GM18526 (cell line): ENCODE results near the gene RAB23.

Experiments
- POLR2A ChIP-seq: IDR thresholded peaks from 3 replicates; pipeline ENCODE4 v1.6.1; 2011; ENCODE audit not compliant: insufficient read length; ENCODE audit errors: extremely low read depth

RAB23 gene

GRCh38 chr6:57207872-57208271, 14.2 kb downstream of the RAB23 start:
- TF ChIP-seq POLR2A, result no peak

GRCh38 chr6:57207141-57207540, 15.0 kb downstream of the RAB23 start:
- no peak for TF ChIP-seq POLR2A

GRCh38 chr6:57205550-57206328, 16.4 kb downstream of the RAB23 start:
- no peak for TF ChIP-seq POLR2A

GRCh38 chr6:57201718-57202117, 20.4 kb downstream of the RAB23 start:
- TF ChIP-seq POLR2A, result no peak

- TF ChIP-seq POLR2A, result no peak
Measured at GRCh38 chr6:57198926-57199636, 23.0 kb downstream of the RAB23 start.

- no peak for TF ChIP-seq POLR2A
Measured at GRCh38 chr6:57195457-57195856, 26.6 kb downstream of the RAB23 start.

- TF ChIP-seq POLR2A, result no peak
Measured at GRCh38 chr6:57193177-57193576, 28.9 kb downstream of the RAB23 start.

GRCh38 chr6:57190140-57190539, 32.0 kb downstream of the RAB23 start:
- no peak for TF ChIP-seq POLR2A

- TF ChIP-seq POLR2A, result no peak
Measured at GRCh38 chr6:57183336-57183735, 38.8 kb downstream of the RAB23 start.

- TF ChIP-seq POLR2A, result no peak
Measured at GRCh38 chr6:57182017-57182432, 40.1 kb downstream of the RAB23 start.

- no peak for TF ChIP-seq POLR2A
Measured at GRCh38 chr6:57180596-57180995, 41.5 kb downstream of the RAB23 start.

GRCh38 chr6:57177545-57178265, 44.4 kb downstream of the RAB23 start:
- no peak for TF ChIP-seq POLR2A

GRCh38 chr6:57174511-57174907, 47.6 kb downstream of the RAB23 start:
- no peak for TF ChIP-seq POLR2A

GRCh38 chr6:57173886-57174510, 48.1 kb downstream of the RAB23 start:
- no peak for TF ChIP-seq POLR2A

GRCh38 chr6:57173056-57173885, 48.8 kb downstream of the RAB23 start:
- TF ChIP-seq POLR2A, result no peak
